T-helper 22 cell (primary cell): Measurements from ENCODE around the gene BDKRB1.

ENCODE experiments used
- DNase-seq: peaks from one replicate; pipeline ENCODE4 v3.0.0-alpha.2; 2020; ENCODE audit warnings: low read depth

BDKRB1 gene

DNA sequence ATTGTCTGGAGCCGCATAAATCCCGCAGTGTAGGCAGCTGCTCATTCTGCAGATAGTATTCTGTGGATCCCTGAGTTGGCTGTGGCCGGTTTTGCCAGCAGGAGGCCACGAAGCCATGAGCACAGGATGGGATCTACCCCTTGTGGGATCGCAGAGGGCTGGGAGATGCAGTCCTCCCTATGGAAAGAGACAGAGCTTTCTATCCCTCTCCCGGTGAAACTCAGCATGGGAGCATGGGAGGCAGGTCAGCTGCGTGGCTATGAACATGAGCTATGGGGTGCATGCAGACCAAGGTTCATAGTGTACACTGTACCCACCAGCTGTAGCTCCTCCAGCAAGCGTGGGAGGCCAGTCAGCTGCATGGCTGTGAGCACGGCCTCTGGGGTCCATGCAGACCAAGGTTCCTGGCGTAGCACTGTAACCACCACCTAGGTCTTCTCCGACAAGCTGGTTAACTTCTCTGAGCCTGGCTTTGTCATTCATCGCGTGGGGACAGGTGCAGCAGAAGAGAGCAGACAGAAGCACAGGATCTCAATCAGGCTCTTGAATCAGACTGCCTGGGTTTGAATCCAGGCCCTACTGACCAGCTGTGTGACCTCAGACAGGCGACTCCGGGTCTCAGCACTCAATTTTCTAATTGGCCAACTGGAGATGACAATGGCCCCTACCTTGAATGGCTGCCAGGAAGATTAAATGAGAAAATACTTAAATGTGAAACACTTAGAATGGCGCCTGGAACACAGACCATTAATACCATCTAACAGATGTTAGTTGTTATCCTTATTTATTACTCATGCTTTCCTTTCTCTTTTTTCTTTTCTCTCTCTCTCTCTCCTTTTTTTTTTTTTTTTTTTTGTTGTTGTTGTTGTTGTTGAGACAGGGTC is 6.0 kb downstream of the BDKRB1 start:
- no peak for DNase-seq

DNA sequence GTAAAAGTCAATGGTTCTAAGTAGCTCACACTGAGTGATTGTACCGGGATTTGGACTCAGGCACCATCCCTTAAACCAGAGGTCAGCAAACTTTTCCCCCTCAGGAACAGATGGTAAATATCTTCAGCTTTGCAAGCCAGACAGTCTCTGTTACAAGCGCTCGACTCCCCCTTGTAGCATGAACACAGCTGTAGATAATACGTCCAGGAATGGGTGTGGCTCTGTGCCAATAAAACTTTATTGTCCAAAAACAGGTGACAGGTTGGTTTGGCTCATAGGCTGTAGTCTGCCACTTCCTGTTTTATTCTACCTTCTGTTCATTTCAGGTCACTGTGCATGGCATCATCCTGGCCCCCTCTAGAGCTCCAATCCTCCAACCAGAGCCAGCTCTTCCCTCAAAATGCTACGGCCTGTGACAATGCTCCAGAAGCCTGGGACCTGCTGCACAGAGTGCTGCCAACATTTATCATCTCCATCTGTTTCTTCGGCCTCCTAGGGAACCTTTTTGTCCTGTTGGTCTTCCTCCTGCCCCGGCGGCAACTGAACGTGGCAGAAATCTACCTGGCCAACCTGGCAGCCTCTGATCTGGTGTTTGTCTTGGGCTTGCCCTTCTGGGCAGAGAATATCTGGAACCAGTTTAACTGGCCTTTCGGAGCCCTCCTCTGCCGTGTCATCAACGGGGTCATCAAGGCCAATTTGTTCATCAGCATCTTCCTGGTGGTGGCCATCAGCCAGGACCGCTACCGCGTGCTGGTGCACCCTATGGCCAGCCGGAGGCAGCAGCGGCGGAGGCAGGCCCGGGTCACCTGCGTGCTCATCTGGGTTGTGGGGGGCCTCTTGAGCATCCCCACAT is 7.6 kb downstream of the BDKRB1 start:
- no peak for DNase-seq

DNA sequence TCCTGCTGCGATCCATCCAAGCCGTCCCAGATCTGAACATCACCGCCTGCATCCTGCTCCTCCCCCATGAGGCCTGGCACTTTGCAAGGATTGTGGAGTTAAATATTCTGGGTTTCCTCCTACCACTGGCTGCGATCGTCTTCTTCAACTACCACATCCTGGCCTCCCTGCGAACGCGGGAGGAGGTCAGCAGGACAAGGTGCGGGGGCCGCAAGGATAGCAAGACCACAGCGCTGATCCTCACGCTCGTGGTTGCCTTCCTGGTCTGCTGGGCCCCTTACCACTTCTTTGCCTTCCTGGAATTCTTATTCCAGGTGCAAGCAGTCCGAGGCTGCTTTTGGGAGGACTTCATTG is 8.2 kb downstream of the BDKRB1 start:
- DNase-seq: no peak

DNA sequence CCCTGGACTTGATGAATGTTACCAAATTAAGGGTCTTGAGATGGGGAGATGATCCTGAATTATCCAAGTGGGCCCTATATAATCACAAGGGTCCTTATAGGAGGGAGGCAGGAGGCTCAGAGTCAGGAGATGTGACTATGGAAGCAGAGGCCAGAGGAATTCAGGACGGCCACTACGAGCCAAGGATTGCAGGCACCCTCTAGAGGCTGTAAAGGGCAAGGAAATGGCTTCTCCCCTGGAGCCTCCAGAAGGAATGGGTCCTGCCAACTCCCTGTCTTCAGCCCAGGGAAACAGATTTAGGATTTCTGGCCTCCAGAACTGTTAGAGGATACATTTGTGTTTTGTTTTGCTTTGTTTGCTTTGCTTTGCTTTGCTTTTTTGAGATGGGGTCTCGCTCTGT is 8.8 kb downstream of the BDKRB1 start:
- no peak for DNase-seq

DNA sequence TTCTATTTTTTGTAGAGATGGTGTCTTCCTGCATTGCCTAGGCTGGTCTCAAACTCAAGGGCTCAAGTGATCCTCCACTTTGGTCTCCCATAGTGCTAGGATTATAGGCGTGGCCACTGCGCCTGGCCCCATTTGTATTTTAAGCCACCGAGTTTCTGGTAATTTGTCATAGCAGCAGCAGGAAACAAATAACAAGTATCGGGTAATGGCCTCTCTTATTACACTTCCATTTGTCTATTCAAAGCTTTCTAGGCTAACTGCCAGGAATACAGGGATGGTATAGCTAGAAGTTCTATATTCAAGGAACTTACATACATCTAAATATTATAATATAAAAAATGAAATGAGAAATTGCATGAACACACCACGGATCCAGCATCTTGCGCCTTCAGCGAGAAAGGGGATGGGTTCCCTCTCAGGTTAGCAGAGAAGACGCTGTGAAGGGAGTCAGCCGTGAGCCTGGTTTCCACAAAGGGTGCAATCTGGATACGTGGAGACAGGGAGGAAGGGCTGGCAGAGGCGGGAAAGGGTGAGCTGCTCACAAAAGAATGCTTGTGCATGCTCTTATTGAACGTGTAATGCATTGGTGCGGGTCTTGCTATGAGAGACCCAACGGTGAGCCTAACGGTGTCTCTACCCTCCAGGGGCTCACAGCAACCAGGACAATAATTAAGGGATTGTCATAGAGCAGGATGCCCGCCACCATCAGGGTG is 9.5 kb downstream of the BDKRB1 start:
- DNase-seq: no peak

DNA sequence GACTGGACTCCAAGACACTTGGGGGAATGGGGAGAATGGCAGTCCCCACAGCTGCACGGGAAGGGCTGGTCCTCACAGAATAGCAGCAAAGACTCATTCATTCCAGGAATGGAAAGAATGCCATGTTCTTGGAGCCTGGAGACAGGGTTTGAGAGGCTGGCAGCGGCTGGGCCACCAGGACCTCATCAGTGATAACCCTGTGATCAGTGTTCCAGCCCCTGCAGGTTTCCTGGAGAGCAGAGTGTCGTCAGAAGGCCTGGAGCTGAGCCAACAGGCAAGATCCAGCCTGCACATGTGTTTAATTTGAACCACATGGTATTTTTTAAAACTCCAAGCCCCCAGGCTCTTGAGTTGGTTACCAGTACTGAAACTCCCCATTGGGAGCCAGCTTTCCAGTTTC is 11.3 kb downstream of the BDKRB1 start:
- no peak for DNase-seq

DNA sequence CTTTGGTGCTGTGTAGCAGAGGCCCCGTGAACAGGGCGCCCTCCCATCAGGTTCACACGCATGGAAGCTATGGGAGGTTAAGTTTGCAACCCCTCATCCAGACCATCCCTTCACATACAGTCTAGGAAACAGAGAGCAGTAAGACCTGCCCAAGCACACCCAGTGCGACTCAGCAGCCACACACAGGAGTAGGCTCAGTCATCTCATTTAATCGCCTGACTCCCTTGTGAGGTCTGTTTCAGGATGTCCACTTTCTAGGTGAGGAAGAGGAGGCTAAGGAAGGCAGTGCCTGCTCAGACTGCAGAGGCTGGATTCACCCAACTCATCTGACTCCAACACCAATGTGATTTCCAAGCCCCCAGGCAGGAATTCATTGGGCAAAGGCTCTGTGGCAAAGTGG is 11.9 kb downstream of the BDKRB1 start:
- no peak for DNase-seq

DNA sequence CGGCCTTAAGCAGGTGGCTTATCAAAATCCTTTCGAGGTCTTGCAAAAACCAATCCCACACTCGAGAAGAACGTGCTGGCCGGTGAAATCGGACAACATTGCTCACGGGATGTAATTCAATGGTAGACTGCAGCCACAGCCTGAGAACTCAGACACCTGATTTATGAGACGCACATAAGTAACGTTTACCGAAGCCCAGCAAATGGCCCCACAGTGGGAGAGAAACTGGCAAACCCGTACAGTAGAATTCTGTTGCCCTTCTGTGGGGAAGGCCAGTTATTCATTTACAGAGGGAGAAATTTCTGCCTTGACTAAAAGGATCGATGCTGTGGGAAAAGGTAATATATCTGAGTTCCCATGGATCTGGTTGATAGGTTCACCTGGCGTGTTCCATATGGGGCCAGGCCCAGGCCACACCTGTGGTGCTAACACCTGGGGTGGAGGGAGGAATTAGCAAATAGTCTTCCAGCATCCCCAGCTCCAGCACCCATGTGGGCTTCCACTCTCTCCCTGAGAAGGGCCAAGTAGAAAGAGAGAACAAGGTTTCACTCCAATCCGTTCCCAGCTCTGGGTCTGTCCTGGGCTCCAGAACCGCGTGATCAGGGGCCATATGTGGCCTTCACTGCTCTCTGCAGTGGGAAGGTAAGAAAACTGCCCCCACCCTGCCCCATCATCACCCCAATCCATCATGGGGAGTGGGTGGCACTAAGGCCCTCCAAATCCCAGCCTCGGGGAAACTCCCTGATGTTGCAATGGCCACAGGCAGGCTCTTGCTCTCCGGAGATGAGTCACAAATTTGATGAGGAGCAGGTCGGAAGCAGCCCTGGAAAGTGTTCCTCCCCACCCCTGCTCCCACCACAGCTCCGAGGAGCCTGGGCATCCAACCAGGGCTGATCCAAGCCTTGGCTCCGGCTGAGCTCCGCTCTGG is 12.7 kb downstream of the BDKRB1 start:
- no peak for DNase-seq

DNA sequence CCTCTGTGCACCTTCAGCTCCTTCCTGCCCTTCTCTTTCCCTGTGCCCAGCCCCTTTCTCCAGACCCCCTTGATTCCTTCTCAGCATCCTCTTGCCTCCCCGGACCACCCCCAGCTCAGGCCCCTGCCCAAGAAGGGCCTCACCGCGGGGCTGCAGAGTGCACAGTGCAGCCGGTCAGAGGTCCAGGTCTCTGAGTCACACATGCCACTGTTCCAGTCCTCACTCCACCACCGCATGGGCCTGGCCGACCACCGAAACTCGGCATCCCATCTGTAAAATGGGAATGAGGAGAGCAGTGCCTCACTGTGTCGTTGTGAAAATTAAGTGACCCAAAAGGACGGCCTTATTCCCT is 13.3 kb downstream of the BDKRB1 start:
- DNase-seq: no peak

DNA sequence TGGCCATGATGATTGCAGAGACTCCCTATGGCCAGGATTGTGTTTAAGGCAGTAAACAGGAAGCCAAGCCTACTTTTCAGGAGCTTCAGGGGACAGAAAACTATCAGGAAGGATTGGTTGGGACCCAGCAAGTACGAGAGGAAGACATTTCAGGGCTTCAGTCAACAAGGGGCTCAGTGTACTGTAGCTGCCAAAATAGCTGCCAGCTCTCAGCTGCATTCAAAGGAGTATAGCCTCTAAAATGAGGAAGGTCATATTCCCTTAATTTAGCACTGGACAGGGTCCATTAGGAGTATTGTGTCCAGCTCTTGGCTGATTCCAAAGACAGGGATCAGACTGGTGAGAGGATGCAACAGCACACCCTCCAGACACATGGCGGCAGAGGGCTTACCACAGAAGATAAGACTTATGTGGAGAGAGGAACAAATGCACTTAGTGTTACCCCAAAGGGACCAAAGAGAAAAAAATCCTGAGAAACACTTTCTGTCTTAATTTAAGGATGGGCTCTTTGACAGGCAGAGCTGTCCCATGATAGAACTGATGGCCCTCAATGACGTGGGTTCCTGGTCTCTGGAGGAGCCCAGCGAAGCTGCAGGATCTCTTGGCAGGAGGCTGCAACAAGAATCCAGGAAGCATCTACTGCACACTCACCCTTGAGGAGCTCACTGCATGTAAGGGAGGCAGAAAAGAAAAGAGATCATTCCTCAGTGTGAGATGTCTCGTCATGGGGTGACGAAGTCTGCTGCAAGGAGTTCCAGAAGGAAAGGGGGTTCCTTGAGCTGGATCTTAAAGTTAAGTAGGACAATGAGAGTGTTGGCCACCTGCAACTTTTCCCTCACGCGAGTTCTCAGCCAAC is 14.8 kb downstream of the BDKRB1 start:
- DNase-seq: no peak

DNA sequence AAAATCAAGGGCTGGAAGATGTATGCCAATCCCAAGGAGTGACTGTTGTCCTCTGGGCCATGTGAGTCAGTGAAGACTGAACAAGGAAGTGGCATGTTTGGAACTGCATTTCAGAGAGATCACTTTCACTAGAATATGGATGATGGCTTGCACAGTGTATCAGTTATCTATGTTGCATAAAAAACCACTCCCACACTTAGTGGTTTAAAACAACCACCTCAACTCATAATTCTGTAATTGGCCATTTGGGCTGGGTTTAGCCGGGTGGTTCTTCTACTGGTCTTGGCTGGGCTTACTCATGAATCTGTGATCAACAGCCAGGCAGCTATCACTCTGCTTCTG is 15.4 kb downstream of the BDKRB1 start:
- no peak for DNase-seq

DNA sequence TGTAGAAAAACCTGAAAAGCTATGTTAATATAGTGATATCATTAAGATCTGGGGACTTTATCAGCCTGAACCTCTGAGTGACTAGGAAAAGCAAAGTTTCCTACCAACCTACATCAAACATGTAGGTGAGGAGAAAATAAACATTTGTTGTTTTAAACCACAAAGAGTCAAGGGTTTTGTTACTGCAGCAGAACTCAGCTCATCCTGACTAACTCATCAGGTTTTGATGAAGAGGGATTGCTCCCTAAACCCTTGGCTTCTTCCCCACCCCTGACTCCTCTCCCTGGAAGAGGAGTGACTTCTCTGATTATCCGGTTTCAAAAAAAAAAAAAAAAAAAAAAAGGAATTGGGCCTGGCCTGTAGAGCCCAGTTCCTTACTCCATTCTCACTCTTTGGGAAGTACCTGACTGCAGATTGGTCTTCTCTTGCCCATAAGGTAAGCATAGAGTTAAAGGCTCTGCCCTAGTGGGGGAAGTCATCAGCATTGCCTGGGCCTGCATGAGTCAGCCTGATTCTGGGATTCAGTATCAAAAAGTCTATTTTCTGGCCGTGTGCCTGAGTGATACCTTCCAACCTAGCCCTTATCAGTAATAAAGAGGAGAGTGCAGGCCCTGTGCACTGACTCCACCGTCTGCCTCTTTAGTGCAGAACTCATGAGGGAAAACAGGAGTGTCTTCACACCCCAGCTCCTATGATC is 16.9 kb downstream of the BDKRB1 start:
- no peak for DNase-seq

DNA sequence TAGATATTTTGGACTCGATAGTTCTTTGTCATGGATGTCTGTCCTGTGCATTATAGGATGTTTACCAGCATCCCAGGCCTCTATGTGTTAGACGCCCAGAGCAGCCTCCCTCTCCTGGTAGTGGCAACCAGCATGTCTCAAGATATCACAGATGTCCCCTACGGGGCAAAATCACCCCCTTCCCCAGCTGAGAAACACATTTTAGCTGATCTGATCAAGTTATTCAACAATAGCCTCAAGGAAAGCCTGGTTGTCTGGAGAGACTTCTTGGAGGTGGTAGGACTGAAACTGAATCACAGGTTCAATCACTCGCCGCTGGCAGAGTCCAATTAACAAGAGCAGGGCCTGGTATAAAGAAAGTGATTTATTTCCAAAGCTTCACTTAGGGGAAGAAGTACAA is 17.6 kb downstream of the BDKRB1 start:
- no peak for DNase-seq

DNA sequence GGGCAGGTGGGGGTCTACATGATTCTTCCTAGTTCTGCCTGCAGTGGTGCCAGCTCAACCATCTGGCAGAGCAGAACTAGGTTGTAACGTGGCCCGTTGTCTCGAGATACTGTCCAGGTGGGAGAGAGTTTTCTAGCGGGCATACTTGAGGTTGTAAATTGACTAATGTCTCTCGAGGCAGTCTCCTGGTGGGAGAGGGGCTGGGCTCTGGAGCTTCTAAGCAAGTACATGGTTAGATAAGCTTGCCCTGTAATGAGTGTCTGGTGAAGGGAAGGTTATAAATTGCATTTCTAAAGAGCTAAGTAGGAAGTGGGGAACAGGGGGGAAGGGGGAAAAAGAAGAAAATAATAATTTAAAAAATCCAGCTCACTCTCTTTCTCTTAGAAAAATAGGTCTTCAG is 18.1 kb downstream of the BDKRB1 start:
- no peak for DNase-seq

DNA sequence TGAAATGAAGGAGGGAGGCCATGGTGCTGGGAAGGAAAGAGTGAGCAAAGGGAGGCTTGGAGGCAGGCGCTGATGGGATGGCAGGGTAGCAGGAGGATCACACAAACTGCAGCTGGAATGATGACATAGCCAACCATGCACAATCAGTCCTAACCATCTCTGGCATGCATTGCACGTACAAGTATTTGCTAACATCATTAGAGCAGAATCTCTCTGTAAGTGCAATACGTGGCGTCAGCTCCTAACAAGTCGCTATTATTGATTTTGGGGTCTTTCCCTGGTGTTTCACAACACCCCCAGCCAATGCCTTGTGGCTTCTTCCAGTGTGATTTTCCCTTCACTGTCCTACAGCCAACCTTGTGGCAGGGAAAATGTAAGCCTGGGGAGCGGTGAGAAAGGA is 18.5 kb downstream of the BDKRB1 start:
- no peak for DNase-seq

DNA sequence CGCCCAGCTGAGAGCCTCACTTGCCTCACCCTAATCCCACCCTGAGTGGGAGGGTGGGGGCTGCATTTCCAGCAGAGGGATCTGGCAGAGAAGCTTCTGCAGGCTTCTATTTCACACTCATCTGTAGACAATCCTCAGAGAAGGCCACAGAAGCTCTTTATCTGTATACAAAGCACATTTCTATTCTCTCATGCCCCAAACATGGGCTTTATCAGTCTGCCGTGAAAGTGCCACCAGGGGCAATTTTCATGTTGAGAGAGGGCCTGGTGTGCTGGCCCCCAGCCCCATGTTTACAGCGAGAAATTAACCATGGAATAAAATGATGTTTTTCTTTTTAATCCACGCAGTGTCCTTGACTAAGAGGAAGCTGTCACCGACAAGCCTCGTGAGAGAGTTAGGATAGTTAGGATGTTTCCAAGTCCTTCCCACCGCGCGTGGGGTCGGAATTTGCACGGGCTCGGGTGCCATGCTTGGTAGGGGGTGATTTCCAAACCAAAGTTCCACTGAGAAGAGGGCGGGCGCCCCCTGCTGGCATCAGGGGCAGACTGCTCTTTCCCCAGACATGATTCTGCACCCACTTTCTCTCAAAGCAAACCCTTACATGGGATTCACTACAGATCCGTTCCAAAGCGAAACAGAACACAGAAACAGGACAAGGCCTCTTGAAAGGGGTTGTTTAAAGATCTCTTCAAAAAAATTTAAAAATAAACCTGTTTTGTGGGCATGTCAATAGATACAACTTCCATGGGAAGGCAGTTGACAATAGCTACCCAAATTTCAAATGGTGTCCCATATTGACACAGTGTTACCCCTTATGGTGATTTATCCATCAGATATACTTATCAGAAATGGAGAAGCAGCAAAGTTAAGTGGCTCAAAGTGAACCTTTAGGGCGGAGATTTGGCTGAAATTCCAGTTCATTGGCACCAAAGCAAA is 19.4 kb downstream of the BDKRB1 start:
- peak; percentile 16 for DNase-seq

DNA sequence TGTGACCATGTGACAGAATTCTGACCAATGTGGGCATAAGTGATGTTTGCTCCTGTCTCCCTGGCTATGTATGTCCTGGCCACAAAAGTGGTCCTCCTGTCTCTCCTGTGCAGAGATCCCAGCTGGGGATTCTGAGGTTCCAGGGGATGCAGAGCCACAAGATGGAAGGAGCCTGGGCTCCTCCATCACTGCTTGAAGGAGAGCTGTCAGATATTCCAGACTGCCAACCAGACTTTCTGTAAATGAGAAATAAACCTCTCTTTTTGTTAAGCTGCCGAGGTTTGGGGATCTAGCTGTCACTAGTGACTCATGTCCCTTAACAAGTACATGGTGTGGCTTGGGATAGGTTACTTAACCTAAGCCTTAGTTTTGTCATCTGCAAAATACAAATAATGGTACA is 21.9 kb downstream of the BDKRB1 start:
- DNase-seq: no peak

DNA sequence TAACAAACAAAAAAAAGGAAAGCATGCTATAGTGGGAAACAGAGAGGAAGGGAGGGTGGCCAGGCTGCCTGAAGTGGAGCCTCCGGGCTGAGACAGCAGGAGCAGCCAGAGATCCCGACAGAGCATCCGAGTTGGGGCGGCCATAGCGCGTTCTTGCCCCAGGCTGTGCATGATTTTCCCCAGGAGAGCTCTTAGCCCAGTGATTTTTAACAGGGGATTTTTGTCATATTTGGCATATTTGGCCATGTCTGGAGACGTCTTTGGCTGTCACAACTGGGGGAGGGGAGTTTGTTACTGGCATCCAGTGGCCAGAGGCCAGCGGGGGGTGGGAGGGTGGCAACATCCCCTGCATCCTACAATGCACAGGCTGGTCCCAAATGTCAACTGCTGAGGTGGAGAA is 23.6 kb downstream of the BDKRB1 start:
- DNase-seq: no peak

DNA sequence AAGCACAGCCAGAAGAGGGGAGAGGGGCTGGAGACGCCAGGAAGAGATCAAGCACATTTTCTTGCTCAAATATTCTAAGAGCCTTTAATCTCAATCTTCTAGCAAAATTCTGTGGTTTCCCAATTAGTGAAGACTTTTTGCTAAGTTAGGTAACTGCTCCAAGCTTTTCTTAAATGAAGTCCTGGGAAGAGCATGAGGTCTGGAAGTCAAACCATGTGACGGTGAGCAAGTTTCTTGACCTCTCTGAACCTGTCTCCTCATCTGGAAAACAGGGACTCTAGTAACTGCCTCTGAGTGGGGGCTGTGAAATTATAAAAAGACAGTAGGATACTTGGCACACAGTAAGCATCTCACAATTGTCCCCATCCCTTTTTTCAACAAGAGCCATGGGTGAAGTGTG is 24.1 kb downstream of the BDKRB1 start:
- DNase-seq: no peak
